ENCODE results near the gene B4GALT4.

The B4GALT4 gene

DNA sequence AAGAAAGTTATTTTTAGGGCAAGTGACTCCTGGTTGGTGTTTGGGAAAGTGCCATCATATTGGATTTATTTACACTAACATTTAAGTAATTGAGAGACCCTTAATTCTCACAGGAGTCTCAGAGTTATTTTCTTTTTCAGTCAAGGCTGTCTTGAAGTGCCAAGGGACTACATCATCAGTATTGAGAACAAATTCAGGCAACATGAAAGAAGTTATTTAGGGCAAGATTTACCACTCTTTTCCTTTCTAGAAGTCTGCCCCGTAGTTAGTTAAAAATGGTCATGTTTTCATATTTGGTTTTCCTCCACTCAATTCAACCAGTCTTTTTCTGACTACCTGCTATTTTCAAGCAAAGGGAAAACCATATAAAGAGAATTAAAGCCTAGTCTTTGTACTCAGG, 6.1 kb downstream of the B4GALT4 start:
- TF ChIP-seq FOXM1 (IDR thresholded peaks at IDR 0.05; ENCODE audit: borderline replicate concordance, low read depth): no peak
- TF ChIP-seq, protein P1, sequence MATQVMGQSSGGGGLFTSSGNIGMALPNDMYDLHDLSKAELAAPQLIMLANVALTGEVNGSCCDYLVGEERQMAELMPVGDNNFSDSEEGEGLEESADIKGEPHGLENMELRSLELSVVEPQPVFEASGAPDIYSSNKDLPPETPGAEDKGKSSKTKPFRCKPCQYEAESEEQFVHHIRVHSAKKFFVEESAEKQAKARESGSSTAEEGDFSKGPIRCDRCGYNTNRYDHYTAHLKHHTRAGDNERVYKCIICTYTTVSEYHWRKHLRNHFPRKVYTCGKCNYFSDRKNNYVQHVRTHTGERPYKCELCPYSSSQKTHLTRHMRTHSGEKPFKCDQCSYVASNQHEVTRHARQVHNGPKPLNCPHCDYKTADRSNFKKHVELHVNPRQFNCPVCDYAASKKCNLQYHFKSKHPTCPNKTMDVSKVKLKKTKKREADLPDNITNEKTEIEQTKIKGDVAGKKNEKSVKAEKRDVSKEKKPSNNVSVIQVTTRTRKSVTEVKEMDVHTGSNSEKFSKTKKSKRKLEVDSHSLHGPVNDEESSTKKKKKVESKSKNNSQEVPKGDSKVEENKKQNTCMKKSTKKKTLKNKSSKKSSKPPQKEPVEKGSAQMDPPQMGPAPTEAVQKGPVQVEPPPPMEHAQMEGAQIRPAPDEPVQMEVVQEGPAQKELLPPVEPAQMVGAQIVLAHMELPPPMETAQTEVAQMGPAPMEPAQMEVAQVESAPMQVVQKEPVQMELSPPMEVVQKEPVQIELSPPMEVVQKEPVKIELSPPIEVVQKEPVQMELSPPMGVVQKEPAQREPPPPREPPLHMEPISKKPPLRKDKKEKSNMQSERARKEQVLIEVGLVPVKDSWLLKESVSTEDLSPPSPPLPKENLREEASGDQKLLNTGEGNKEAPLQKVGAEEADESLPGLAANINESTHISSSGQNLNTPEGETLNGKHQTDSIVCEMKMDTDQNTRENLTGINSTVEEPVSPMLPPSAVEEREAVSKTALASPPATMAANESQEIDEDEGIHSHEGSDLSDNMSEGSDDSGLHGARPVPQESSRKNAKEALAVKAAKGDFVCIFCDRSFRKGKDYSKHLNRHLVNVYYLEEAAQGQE (IDR thresholded peaks at IDR 0.05; ENCODE audit: low read depth): no peak
- no peak for TF ChIP-seq YY1 (IDR thresholded peaks at IDR 0.05; ENCODE audit: low read depth)
- TF ChIP-seq EP300 (IDR thresholded peaks at IDR 0.05; ENCODE audit: borderline replicate concordance): no peak
- TF ChIP-seq NFIC (IDR thresholded peaks at IDR 0.05): no peak
- TF ChIP-seq, protein P2, sequence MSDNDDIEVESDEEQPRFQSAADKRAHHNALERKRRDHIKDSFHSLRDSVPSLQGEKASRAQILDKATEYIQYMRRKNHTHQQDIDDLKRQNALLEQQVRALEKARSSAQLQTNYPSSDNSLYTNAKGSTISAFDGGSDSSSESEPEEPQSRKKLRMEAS (IDR thresholded peaks at IDR 0.05): no peak

DNA sequence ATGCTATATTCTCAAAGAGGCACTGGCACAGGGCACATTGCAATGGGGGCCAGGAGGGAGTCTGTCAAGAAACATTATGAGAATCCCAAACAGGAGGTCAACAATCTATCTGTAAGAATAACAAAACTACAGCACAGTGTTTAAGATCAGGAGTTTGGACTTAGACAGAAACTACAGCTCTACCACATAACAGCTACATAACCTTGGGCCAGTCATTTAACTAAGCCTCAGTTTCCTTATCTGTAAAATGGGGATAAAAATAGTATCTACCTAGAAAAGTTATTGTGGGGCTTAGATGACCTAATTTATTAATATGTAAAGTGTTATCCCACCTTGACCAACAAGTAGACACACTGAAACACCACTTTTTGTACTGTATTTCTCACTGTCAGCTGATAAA, 9.9 kb downstream of the B4GALT4 start:
- TF ChIP-seq EGR1 (IDR thresholded peaks at IDR 0.05) (no peak), TAF1 (IDR thresholded peaks at IDR 0.05; ENCODE audit: low read depth) (no peak), ZBTB7A (IDR thresholded peaks at IDR 0.05; ENCODE audit: low read depth) (no peak), CREB1 (IDR thresholded peaks at IDR 0.05; ENCODE audit: low read depth) (no peak), FOXM1 (IDR thresholded peaks at IDR 0.05; ENCODE audit: borderline replicate concordance, low read depth) (no peak), CEBPB (IDR thresholded peaks at IDR 0.05) (no peak), RAD21 (IDR thresholded peaks at IDR 0.05; ENCODE audit: low read depth) (no peak), TEAD4 (IDR thresholded peaks at IDR 0.05) (no peak), NFIC (IDR thresholded peaks at IDR 0.05) (no peak), TCF12 (IDR thresholded peaks at IDR 0.05; ENCODE audit: low read depth) (no peak), EP300 (IDR thresholded peaks at IDR 0.05; ENCODE audit: borderline replicate concordance) (no peak)
- TF ChIP-seq, protein P1 (IDR thresholded peaks at IDR 0.05; ENCODE audit: low read depth): no peak
- TF ChIP-seq, protein P3, sequence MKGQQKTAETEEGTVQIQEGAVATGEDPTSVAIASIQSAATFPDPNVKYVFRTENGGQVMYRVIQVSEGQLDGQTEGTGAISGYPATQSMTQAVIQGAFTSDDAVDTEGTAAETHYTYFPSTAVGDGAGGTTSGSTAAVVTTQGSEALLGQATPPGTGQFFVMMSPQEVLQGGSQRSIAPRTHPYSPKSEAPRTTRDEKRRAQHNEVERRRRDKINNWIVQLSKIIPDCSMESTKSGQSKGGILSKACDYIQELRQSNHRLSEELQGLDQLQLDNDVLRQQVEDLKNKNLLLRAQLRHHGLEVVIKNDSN (IDR thresholded peaks at IDR 0.05): no peak
- TF ChIP-seq, protein P2 (IDR thresholded peaks at IDR 0.05): no peak

DNA sequence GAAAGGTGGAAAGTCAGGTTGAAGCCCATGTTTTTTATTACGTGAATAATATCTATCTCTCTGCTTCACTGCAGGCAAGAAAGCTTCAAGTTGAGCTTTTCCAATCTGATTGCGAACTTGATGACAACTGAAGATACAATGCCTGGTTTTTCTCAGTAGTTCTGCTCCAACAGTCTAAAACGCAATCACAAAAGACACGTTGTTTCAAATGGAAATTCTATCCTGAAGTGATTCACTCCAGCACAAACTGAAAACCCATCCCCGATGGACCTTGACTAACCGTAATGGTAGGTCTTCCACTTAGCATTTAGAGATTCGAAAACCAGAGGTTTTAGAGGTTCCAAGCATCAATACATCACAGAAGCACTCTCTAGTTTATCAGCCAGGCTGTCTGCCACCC, 10.6 kb downstream of the B4GALT4 start:
- TF ChIP-seq TAF1 (IDR thresholded peaks at IDR 0.05; ENCODE audit: low read depth): no peak

DNA sequence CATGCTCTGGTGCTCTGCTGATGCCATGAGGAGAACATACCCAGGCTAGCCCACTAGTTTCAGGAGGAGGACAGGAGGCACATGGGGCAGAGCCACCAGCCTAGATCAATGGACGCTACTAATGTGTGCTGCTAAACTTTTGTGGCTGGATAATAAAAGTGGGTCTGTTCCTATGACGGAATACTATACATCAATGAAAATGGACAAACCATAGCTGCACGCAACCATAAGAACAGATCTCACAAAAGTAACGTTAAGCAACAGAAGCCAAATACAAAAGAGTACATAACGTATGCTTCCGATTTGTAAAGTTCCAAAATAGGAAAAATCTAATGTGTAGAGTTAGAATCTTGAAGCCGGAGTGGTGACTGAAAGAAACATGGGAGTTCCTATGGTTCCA, 11.5 kb downstream of the B4GALT4 start:
- TF ChIP-seq NFIC (IDR thresholded peaks at IDR 0.05) (no peak), EGR1 (IDR thresholded peaks at IDR 0.05) (no peak), TCF12 (IDR thresholded peaks at IDR 0.05; ENCODE audit: low read depth) (no peak), TAF1 (IDR thresholded peaks at IDR 0.05; ENCODE audit: low read depth) (no peak), TEAD4 (IDR thresholded peaks at IDR 0.05) (no peak), ZBTB7A (IDR thresholded peaks at IDR 0.05; ENCODE audit: low read depth) (no peak), CREB1 (IDR thresholded peaks at IDR 0.05; ENCODE audit: low read depth) (no peak), FOXM1 (IDR thresholded peaks at IDR 0.05; ENCODE audit: borderline replicate concordance, low read depth) (no peak), CEBPB (IDR thresholded peaks at IDR 0.05) (no peak), RAD21 (IDR thresholded peaks at IDR 0.05; ENCODE audit: low read depth) (no peak)
- TF ChIP-seq, protein P1 (IDR thresholded peaks at IDR 0.05; ENCODE audit: low read depth): no peak

DNA sequence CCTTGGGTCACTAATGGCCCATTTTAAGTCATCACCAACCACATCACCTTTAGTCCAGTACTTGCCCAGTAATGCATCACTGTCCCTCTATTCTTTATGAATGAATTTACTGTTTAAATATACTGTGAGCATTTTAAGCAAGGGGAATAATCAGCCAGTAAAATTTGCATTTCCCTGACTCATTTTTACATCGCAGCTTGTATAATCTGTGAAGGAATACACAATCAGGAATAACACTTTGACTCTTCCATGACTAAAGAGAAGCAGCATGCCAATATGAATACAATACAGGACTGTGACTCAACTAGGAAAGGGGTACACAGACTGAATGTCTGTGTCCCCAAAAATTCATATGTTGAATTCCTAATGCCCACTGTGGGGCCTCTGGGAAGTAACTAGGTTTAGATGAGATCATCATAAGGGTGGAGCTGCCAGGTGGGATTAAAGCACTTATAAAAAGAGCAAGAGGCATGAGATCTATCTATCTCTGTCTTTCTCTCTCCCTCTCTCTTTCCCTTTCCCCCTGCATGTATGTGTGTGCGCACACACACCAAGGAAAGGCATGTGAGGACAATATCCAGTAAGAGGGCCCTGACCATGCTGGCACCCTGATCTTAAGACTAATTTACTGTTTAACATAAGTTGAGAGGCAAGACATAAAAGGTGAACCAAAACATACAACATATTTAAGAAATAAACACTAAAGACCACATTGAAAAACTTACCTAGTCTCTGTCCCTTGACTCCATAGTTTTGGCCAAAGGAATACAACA, 12.1 kb downstream of the B4GALT4 start:
- no peak for TF ChIP-seq TCF12 (IDR thresholded peaks at IDR 0.05; ENCODE audit: low read depth)
- TF ChIP-seq, protein P1 (IDR thresholded peaks at IDR 0.05; ENCODE audit: low read depth): no peak
- TF ChIP-seq NFIC (IDR thresholded peaks at IDR 0.05): no peak
- no peak for TF ChIP-seq CEBPB (IDR thresholded peaks at IDR 0.05)
- TF ChIP-seq ZBTB7A (IDR thresholded peaks at IDR 0.05; ENCODE audit: low read depth): no peak
- no peak for TF ChIP-seq FOXM1 (IDR thresholded peaks at IDR 0.05; ENCODE audit: borderline replicate concordance, low read depth)
- TF ChIP-seq, protein P2 (IDR thresholded peaks at IDR 0.05): no peak
- no peak for TF ChIP-seq EGR1 (IDR thresholded peaks at IDR 0.05)
- TF ChIP-seq YY1 (IDR thresholded peaks at IDR 0.05; ENCODE audit: low read depth): no peak
- no peak for TF ChIP-seq EP300 (IDR thresholded peaks at IDR 0.05; ENCODE audit: borderline replicate concordance)
- no peak for TF ChIP-seq TEAD4 (IDR thresholded peaks at IDR 0.05)
- no peak for TF ChIP-seq CREB1 (IDR thresholded peaks at IDR 0.05; ENCODE audit: low read depth)

All from Ishikawa (cell line).